ENCODE measurements around the gene APOF.

Gene APOF

DNA sequence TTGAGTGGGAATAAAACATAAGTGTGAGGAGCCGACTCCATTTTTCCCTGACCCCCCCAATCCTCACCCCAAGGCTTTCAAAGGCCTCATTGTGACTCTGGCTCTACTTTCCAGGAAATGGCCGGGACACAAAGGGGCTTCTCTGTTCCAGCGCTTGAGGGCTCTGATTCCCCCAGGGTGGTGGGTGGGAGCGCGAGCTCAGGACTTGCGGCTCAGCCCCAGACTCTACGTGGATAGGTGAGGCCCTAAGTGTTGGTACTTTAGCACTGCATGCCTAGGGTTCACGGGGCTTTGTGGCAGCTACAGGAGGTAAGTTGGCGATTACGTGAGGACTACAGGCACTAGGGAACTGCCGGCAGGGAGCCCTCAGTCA, 47.4 kb downstream of the APOF start (continued):
- no peak for TF ChIP-seq PATZ1 (tag by site-specific recombination; IDR thresholded peaks at IDR 0.05)
- no peak for TF ChIP-seq ZNF701 (tag by site-specific recombination; IDR thresholded peaks at IDR 0.05)
- no peak for TF ChIP-seq ZNF169 (tag by site-specific recombination; IDR thresholded peaks at IDR 0.05)

DNA sequence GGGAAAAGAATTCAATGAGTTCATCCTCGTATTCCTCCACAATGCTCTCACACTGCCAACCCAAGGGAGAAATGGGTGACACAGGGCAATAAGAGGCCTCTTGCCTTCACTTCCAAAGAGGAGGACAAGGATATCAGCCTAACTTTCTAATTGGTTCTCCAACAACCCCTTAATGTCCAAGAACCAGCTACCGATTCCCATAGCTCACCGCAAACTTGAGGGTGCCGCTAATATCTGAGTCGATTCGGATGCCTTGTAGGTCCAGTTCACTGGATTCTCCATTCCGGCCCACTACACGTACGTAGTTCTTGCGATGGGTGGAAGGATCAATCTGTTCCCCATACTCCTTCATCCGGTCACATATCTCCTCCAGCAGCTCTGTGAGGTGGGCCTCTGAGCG, 51.7 kb downstream of the APOF start:
- Histone ChIP-seq H3K36me3 (ENCODE audit: control insufficient read depth in 2 of 2, insufficient read depth in 1 of 2, low read length in 2 of 2) (peaks cover 63 to 66% of the 10 kb centered on the region in 2 experiments), H3K4me1 (ENCODE audit: control insufficient read depth, insufficient read depth, low read length) (no peaks in the 10 kb centered on the region; the same call in 1 of the 2 replicates), H3K9me3 (ENCODE audit: control insufficient read depth, insufficient read depth, low read depth, low read length) (no peaks in the 10 kb centered on the region), H3K4me3 (ENCODE audit: low read depth, low read length) (no peak overlapping the region), H3K27ac (ENCODE audit: extremely low read depth, low read depth, low read length) (no peak overlapping the region)
- TF ChIP-seq ZNF596 (tag by site-specific recombination; IDR thresholded peaks at IDR 0.05) (no peak), HOXC10 (CRISPR knock-in tag; IDR thresholded peaks at IDR 0.05) (no peak), ZNF202 (tag by site-specific recombination; IDR thresholded peaks at IDR 0.05; ENCODE audit: borderline replicate concordance) (no peak), ZSCAN18 (tag by site-specific recombination; IDR thresholded peaks at IDR 0.05) (no peak), ZNF416 (tag by site-specific recombination; IDR thresholded peaks at IDR 0.05) (no peak), GLI2 (tag by site-specific recombination; IDR thresholded peaks at IDR 0.05; ENCODE audit: borderline replicate concordance, low read depth) (no peak), SP3 (tag by site-specific recombination; IDR thresholded peaks at IDR 0.05) (no peak), ZNF121 (tag by site-specific recombination; IDR thresholded peaks at IDR 0.05) (no peak), PRDM10 (tag by site-specific recombination; IDR thresholded peaks at IDR 0.05) (no peak), ZIC2 (tag by site-specific recombination; IDR thresholded peaks at IDR 0.05) (no peak), ZNF341 (tag by site-specific recombination; IDR thresholded peaks at IDR 0.05; ENCODE audit: low read depth) (no peak), ZNF175 (tag by site-specific recombination; IDR thresholded peaks at IDR 0.05) (no peak), ZNF10 (tag by site-specific recombination; IDR thresholded peaks at IDR 0.05) (no peak), ZNF155 (tag by site-specific recombination; IDR thresholded peaks at IDR 0.05) (no peak), SP2 (tag by site-specific recombination; IDR thresholded peaks at IDR 0.05) (no peak), ZNF785 (tag by site-specific recombination; IDR thresholded peaks at IDR 0.05) (no peak), ZNF747 (tag by site-specific recombination; IDR thresholded peaks at IDR 0.05) (no peak)
- ChIA-PET POLR2A (interaction anchor here (0.5 to 1.6 kb wide), 4 partner anchors 49 to 482 kb away, joined by 3 to 6 read pairs (median 4); partner anchors contain the start of genes RNF41, SMARCC2 and STAT2), CTCF (interaction anchor here (0.6 to 1.0 kb wide), 3 partner anchors 11 to 187 kb away, joined by 3 read pairs; partner anchors contain the start of gene MYL6)
